Stimulated activated CD4-positive, alpha-beta T cell treated with anti-CD3 and anti-CD28 coated beads, Interleukin-1b, Interleukin-23, amount 100 ng/mL, for 1 hour (primary cell): ENCODE measurements around the gene GLP2R.

Experiments
- DNase-seq, 2 donors: peaks; one replicate each; pipeline ENCODE4 v3.0.0-alpha.2; 2020; ENCODE audit warnings: low read depth in 2 of 2

The GLP2R gene

GRCh38 chr17:9922012-9922848 lies 96.5 kb downstream of the GLP2R start:
- no peak for DNase-seq

GRCh38 chr17:9924735-9925191 lies 99.0 kb downstream of the GLP2R start:
- DNase-seq = no peak

GRCh38 chr17:9925457-9925856 lies 99.7 kb downstream of the GLP2R start:
- DNase-seq = no peak

- no peak for DNase-seq
Measured at GRCh38 chr17:9926150-9926804, 100.6 kb downstream of the GLP2R start.

GRCh38 chr17:9928601-9929333 lies 103.0 kb downstream of the GLP2R start:
- no peak for DNase-seq

DNA sequence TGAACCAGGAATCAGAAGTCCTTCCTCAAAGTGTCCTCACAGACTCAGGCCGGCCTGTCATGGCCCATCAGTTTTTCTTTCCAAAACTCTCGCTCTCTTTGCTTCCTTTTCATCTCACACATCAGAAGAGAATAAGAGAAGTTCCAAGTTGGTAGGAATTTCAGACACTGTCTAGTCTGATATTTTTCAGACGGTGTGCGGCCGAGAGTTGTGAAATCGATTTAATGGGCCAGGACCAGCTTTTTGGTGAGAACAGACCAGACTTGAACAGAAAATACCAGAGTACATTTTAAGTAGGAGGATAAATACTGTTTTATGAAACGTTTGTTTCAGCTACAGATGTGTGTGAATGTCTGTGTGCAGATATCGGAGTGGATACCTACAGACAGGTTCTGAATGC lies 104.1 kb downstream of the GLP2R start:
- no peak for DNase-seq

GRCh38 chr17:9931144-9931741 lies 105.5 kb downstream of the GLP2R start:
- no peak for DNase-seq

- no peak for DNase-seq
Measured at GRCh38 chr17:9932491-9932890, 106.8 kb downstream of the GLP2R start.

DNA sequence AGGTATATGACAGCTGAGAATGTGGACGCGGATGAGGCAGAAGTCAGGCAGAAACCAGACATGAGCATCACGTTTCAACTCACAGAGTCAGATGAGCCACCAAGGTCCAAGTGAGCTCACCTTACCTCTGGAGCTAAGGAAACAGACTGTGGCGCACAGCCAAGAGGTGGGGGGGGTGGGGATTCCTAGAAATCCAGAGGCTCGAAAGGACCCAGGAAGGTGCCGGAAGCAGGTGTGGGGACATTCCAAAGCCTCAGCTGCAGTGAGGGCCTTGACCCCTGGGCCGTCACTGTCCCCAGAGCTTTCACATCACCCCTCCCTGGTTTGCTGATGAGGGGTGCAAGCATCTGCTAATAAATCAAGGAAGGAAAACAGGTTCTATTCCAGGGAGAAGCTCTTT lies 108.6 kb downstream of the GLP2R start:
- DNase-seq = no peak

- DNase-seq = no peak
Measured at GRCh38 chr17:9935408-9935807, 109.7 kb downstream of the GLP2R start.

DNA sequence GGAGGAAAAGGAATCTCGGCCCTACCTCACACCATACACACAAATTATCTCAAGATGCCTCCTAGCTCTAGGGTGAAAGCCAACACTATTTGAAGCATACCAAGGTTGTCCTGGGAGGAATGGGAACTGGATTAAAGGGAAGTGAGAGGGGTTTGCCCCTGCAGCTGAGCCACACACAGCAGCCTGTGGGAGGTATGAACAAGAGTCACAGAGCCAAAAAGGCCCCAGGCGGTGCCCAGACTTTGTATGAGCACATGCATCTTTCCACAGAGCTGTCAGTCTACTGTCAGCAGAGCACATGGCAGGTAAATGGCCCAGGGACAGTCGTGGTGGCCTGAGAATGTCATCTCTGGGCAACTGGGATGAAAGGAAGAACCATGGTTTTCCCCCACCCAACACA lies 110.4 kb downstream of the GLP2R start:
- DNase-seq = no peak

- DNase-seq = no peak
Measured at GRCh38 chr17:9937241-9937761, 111.6 kb downstream of the GLP2R start.

- DNase-seq = no peak
Measured at GRCh38 chr17:9937901-9938300, 112.2 kb downstream of the GLP2R start.

DNA sequence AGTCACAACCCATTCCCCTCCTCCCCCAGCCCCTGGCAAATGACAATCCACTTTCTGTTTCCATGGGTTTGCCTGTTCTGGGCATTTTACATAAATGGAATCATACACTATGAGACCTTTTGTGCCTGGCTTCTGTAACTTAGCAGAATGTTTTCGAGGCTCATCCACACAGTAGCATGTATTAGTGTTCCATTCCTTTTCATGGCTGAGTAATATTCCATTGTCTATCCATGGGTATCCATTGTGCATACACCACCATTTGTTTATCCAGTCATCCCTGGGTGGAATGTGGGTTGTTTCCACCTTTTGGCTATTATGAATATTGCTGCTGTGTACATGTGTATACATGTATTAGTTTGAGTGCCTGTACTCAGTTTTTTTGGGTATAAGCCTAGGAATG lies 113.0 kb downstream of the GLP2R start:
- DNase-seq = no peak

GRCh38 chr17:9940841-9941240 lies 115.1 kb downstream of the GLP2R start:
- no peak for DNase-seq

GRCh38 chr17:9941305-9941704 lies 115.6 kb downstream of the GLP2R start:
- no peak for DNase-seq
